H9 (cell line): ENCODE results near the gene RGS6. TPM values are rescaled to one million over a fixed set of nuclear protein-coding genes. Genes with fewer than 3 reads are reported as not detected.

ENCODE experiments used
- DNase-seq: peaks from one replicate; pipeline ENCODE4 v3.0.0-alpha.2; 2017
- H2AFZ ChIP-seq: one replicate; pipeline ENCODE4 v1.6.1; 2013; ENCODE audit warnings: mild to moderate bottlenecking, low read length, control low read depth, moderate library complexity
- H2AK5ac ChIP-seq: 2 replicates; pipeline ENCODE4 v1.6.1; 2013; ENCODE audit warnings: low read length, control low read depth, mixed read lengths; ENCODE audit not compliant: insufficient read length
- H2BK120ac ChIP-seq: one replicate; pipeline ENCODE4 v1.6.1; 2013; ENCODE audit warnings: low read depth, mild to moderate bottlenecking, low read length, control low read depth, inconsistent platforms; ENCODE audit not compliant: poor library complexity, severe bottlenecking
- H2BK12ac ChIP-seq: 2 replicates; pipeline ENCODE4 v1.6.1; 2013; ENCODE audit warnings: low read length, control low read depth, mixed read lengths, low read depth; ENCODE audit not compliant: insufficient read length
- H2BK15ac ChIP-seq: 2 replicates; pipeline ENCODE4 v1.6.1; 2013; ENCODE audit warnings: low read depth, low read length, control low read depth
- H2BK20ac ChIP-seq: one replicate; pipeline ENCODE4 v1.6.1; 2013; ENCODE audit warnings: low read depth, mild to moderate bottlenecking, low read length, control low read depth, inconsistent platforms; ENCODE audit not compliant: poor library complexity, severe bottlenecking
- H2BK5ac ChIP-seq: 2 replicates; pipeline ENCODE4 v1.6.1; 2013; ENCODE audit warnings: low read length, control low read depth, mixed read lengths; ENCODE audit not compliant: insufficient read length
- H3K14ac ChIP-seq: 2 replicates; pipeline ENCODE4 v1.6.1; 2013; ENCODE audit warnings: low read length, control low read depth; ENCODE audit not compliant: insufficient read depth
- H3K18ac ChIP-seq: 2 replicates; pipeline ENCODE4 v1.6.1; 2013; ENCODE audit warnings: low read depth, mild to moderate bottlenecking, mixed read lengths, low read length, control low read depth; ENCODE audit not compliant: insufficient read length
- H3K23ac ChIP-seq: 2 replicates; pipeline ENCODE4 v1.6.1; 2013; ENCODE audit warnings: low read length, control low read depth, mixed read lengths, low read depth; ENCODE audit not compliant: insufficient read length
- H3K23me2 ChIP-seq: 2 replicates; pipeline ENCODE4 v1.6.1; 2013; ENCODE audit warnings: low read depth, mild to moderate bottlenecking, mixed read lengths, low read length, control low read depth; ENCODE audit not compliant: insufficient read length, poor library complexity, severe bottlenecking
- H3K27ac ChIP-seq: 2 replicates; pipeline ENCODE4 v1.5.1; 2013; ENCODE audit warnings: low read length, control low read depth, mixed read lengths, low read depth; ENCODE audit not compliant: insufficient read length
- H3K27me3 ChIP-seq: 2 replicates; pipeline ENCODE4 v1.6.1; 2013; ENCODE audit warnings: low read length, control low read depth, inconsistent platforms; ENCODE audit not compliant: insufficient read depth
- H3K4ac ChIP-seq: 2 replicates; pipeline ENCODE4 v1.6.1; 2013; ENCODE audit warnings: low read depth, mild to moderate bottlenecking, control low read depth, inconsistent platforms, low read length, moderate library complexity
- H3K4me1 ChIP-seq: 2 replicates; pipeline ENCODE4 v1.6.1; 2013; ENCODE audit warnings: low read length, control low read depth, inconsistent platforms; ENCODE audit not compliant: insufficient read depth
- H3K4me2 ChIP-seq: 2 replicates; pipeline ENCODE4 v1.6.1; 2013; ENCODE audit warnings: low read length, control low read depth, mixed read lengths; ENCODE audit not compliant: insufficient read length, insufficient read depth
- H3K56ac ChIP-seq: 2 replicates; pipeline ENCODE4 v1.6.1; 2013; ENCODE audit warnings: low read depth, mild to moderate bottlenecking, mixed read lengths, low read length, control low read depth; ENCODE audit not compliant: insufficient read length
- H3K79me1 ChIP-seq: 2 replicates; pipeline ENCODE4 v1.6.1; 2013; ENCODE audit warnings: low read depth, mild to moderate bottlenecking, moderate library complexity, low read length, control low read depth, inconsistent platforms; ENCODE audit not compliant: insufficient read depth, poor library complexity, severe bottlenecking
- H3K79me2 ChIP-seq: 2 replicates; pipeline ENCODE4 v1.6.1; 2013; ENCODE audit warnings: low read length, control low read depth, inconsistent platforms; ENCODE audit not compliant: insufficient read depth
- H3K9ac ChIP-seq: 2 replicates; pipeline ENCODE4 v1.6.1; 2013; ENCODE audit warnings: low read length, control low read depth, mixed read lengths; ENCODE audit not compliant: insufficient read length; ENCODE audit errors: extremely low read depth
- H3K9me3 ChIP-seq: one replicate; pipeline ENCODE4 v1.6.1; 2013; ENCODE audit warnings: low read depth, low read length, inconsistent platforms; ENCODE audit not compliant: control insufficient read depth
- H3T11ph ChIP-seq: one replicate; pipeline ENCODE4 v1.6.1; 2013; ENCODE audit warnings: mild to moderate bottlenecking, low read length, control low read depth, inconsistent platforms
- H4K20me1 ChIP-seq: one replicate; pipeline ENCODE4 v1.6.1; 2013; ENCODE audit not compliant: control insufficient read depth, insufficient read length, insufficient read depth
- H4K5ac ChIP-seq: 2 replicates; pipeline ENCODE4 v1.6.1; 2013; ENCODE audit warnings: low read depth, mild to moderate bottlenecking, mixed read lengths, low read length, control low read depth; ENCODE audit not compliant: insufficient read length
- H4K8ac ChIP-seq: replicated peaks from 2 replicates; pipeline ENCODE4 v1.6.1; 2013; ENCODE audit warnings: low read length, control low read depth, mixed read lengths, low read depth; ENCODE audit not compliant: insufficient read length
- H4K91ac ChIP-seq: 2 replicates; pipeline ENCODE4 v1.6.1; 2013; ENCODE audit warnings: low read depth, mild to moderate bottlenecking, moderate library complexity, mixed read lengths, low read length, control low read depth; ENCODE audit not compliant: insufficient read length
- H3K27ac Mint-ChIP-seq, 3 experiments: 2 replicates in 2 of 3; 3 replicates in 1 of 3; pipeline ENCODE4 v1.8.0; 2020 to 2021; ENCODE audit warnings: mixed read lengths in 3 of 3, mild to moderate bottlenecking in 1 of 3, moderate library complexity in 1 of 3
- H3K27me3 Mint-ChIP-seq: 2 replicates; pipeline ENCODE4 v1.8.0; 2021; ENCODE audit warnings: low read depth, mild to moderate bottlenecking, moderate library complexity, mixed read lengths
- H3K36me3 Mint-ChIP-seq, 3 experiments: 2 replicates in 2 of 3; 3 replicates in 1 of 3; pipeline ENCODE4 v1.8.0; 2020 to 2021; ENCODE audit warnings: low read depth in 3 of 3, mixed read lengths in 3 of 3; ENCODE audit not compliant: insufficient read depth in 1 of 3
- H3K4me1 Mint-ChIP-seq, 2 experiments: 2 replicates each; pipeline ENCODE4 v1.8.0; 2020; ENCODE audit warnings: mixed read lengths in 2 of 2
- H3K4me3 Mint-ChIP-seq, 2 experiments: 2 replicates in 1 of 2; 3 replicates in 1 of 2; pipeline ENCODE4 v1.8.0; 2020 to 2021; ENCODE audit warnings: mild to moderate bottlenecking in 2 of 2, mixed read lengths in 2 of 2, moderate library complexity in 1 of 2
- H3K9me3 Mint-ChIP-seq, 2 experiments: 2 replicates in 1 of 2; 3 replicates in 1 of 2; pipeline ENCODE4 v1.8.0; 2020; ENCODE audit warnings: mild to moderate bottlenecking in 2 of 2, mixed read lengths in 2 of 2, moderate library complexity in 1 of 2
- WGBS: extraction: QIAGEN DNeasy Blood & Tissue Kit; methylation state at CpG from one replicate; pipeline ENCODE4 v1.1.7; 2013; ENCODE audit warnings: missing lambda C conversion rate, low lambda C conversion rate, mixed read lengths; ENCODE audit not compliant: insufficient read length; ENCODE audit errors: extremely low coverage; 5-methylcytosine and 5-hydroxymethylcytosine counted together
- total RNA-seq: library from RNA; stranded (reverse); gene quantifications from 2 replicates; pipeline ENCODE4 v1.2.1, GENCODE V29; 2021
- TF ChIP-seq, protein P1 (sequence below): fragments of 200-600 bp; sonication (generic); conservative IDR thresholded peaks from 3 replicates; pipeline ENCODE4 v1.8.0; 2021; ENCODE audit warnings: antibody characterized with exemption, mild to moderate bottlenecking

Gene RGS6
- total RNA-seq, 1 experiment from 2014 or later: 3.0 TPM

DNA sequence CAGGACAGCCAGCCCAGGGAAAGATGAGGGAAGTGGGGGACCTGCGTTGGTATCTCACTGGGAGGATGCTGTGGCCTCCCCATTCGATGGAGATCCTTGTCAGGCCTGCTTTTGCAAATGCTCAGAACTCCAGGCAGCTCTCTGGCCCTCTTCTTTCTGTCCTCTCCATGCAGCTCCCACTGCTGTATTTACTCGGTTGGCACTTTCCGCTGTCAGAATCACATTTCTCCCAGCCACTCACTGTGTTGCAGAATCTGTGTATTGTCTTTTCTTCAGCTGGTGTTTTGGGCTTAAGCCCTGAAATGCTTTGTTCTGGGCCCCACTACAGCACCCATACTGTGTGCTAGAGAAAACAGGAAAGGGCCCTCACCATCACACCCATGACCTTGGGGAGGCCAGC is 401.1 kb downstream of the RGS6 start:
- Histone ChIP-seq H4K91ac (no peak overlapping the region), H3K4ac (no peak overlapping the region), H3K9me3 (no peaks in the 10 kb centered on the region), H2BK5ac (no peak overlapping the region), H2BK20ac (no peak overlapping the region), H2BK12ac (no peak overlapping the region), H2AFZ (no peak overlapping the region), H2BK15ac (no peak overlapping the region), H4K8ac (no peak overlapping the region), H3K27me3 (no peaks in the 10 kb centered on the region; the same call in 1 of the 2 replicates), H3K56ac (no peak overlapping the region), H3K9ac (no peak overlapping the region), H3K4me2 (no peak overlapping the region), H3K23ac (no peak overlapping the region), H3T11ph (no peak overlapping the region), H3K18ac (no peak overlapping the region), H3K23me2 (no peaks in the 10 kb centered on the region), H3K4me1 (peaks cover 5% of the 10 kb centered on the region; the same call in 1 of the 2 replicates), H2BK120ac (no peak overlapping the region), H3K79me1 (no peaks in the 10 kb centered on the region), H3K79me2 (no peaks in the 10 kb centered on the region), H4K5ac (no peak overlapping the region), H3K14ac (no peak overlapping the region), H3K27ac (no peak overlapping the region), H2AK5ac (no peak overlapping the region), H4K20me1 (no peaks in the 10 kb centered on the region)
- no CpG with 5 or more reads among the region's 4 CpGs for WGBS
- no peak for DNase-seq
- Mint-ChIP-seq H3K9me3 (peaks cover 0 to 4% of the 10 kb centered on the region in 2 experiments; a peak in 2 of 5 replicates), H3K4me3 (no peak overlapping the region), H3K27ac (no peak overlapping the region), H3K27me3 (no peaks in the 10 kb centered on the region), H3K4me1 (peaks cover 42 to 44% of the 10 kb centered on the region in 2 experiments), H3K36me3 (no peaks in the 10 kb centered on the region; a peak in 2 of 7 replicates)
- TF ChIP-seq, protein P1, sequence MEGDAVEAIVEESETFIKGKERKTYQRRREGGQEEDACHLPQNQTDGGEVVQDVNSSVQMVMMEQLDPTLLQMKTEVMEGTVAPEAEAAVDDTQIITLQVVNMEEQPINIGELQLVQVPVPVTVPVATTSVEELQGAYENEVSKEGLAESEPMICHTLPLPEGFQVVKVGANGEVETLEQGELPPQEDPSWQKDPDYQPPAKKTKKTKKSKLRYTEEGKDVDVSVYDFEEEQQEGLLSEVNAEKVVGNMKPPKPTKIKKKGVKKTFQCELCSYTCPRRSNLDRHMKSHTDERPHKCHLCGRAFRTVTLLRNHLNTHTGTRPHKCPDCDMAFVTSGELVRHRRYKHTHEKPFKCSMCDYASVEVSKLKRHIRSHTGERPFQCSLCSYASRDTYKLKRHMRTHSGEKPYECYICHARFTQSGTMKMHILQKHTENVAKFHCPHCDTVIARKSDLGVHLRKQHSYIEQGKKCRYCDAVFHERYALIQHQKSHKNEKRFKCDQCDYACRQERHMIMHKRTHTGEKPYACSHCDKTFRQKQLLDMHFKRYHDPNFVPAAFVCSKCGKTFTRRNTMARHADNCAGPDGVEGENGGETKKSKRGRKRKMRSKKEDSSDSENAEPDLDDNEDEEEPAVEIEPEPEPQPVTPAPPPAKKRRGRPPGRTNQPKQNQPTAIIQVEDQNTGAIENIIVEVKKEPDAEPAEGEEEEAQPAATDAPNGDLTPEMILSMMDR: no peak
